BE2C (cell line): ENCODE data around the gene MALSU1.
"Not testable (repeated sequence)": the region's sequence is repeated elsewhere in the genome, so short reads cannot be mapped to it uniquely, and the experiment has no call there.

ENCODE experiments used
- DNase-seq: peaks from one replicate; pipeline ENCODE4 v3.0.0-alpha.2; 2020
- H3K27me3 ChIP-seq: fragments of 250-450 bp; sonication (Bioruptor Pico); 2 replicates; pipeline ENCODE4 v1.5.1; 2020; ENCODE audit warnings: mild to moderate bottlenecking
- H3K36me3 ChIP-seq: fragments of 250-450 bp; sonication (Bioruptor Pico); 2 replicates; pipeline ENCODE4 v1.5.1; 2020; ENCODE audit warnings: mild to moderate bottlenecking
- H3K4me1 ChIP-seq: fragments of 250-450 bp; sonication (Bioruptor Pico); 2 replicates; pipeline ENCODE4 v1.5.1; 2020
- H3K4me3 ChIP-seq: 2 replicates; pipeline ENCODE4 v1.5.1; 2011; ENCODE audit warnings: low read depth, low read length
- H3K9me3 ChIP-seq: fragments of 250-450 bp; sonication (Bioruptor Pico); 2 replicates; pipeline ENCODE4 v1.5.1; 2020
- CTCF ChIP-seq: IDR thresholded peaks from 2 replicates; pipeline ENCODE4 v1.5.1; 2012; ENCODE audit warnings: mild to moderate bottlenecking, low read depth, low read length

MALSU1 gene

GRCh38 chr7:23298141-23298881 is 828 bp upstream of the MALSU1 start:
- Histone ChIP-seq H3K9me3 (no peaks in the 10 kb centered on the region), H3K4me1 (no peaks in the 10 kb centered on the region), H3K36me3 (peaks cover 10% of the 10 kb centered on the region), H3K4me3 (peak overlapping the region; percentile 89), H3K27me3 (no peaks in the 10 kb centered on the region)
- no peak for DNase-seq
- no peak for TF ChIP-seq CTCF

- H3K9me3 ChIP-seq, result no peaks in the 10 kb centered on the region
- no peak for DNase-seq
- peak overlapping the region; percentile 89 for H3K4me3 ChIP-seq
- H3K4me1 ChIP-seq, result no peaks in the 10 kb centered on the region
- no peak for TF ChIP-seq CTCF
- no peaks in the 10 kb centered on the region for H3K27me3 ChIP-seq
- H3K36me3 ChIP-seq, result peaks cover 20% of the 10 kb centered on the region
Observed at GRCh38 chr7:23299770-23300300, 696 bp downstream of the MALSU1 start.

- Histone ChIP-seq H3K27me3 (no peaks in the 10 kb centered on the region), H3K36me3 (peaks cover 63% of the 10 kb centered on the region), H3K9me3 (no peaks in the 10 kb centered on the region), H3K4me1 (no peaks in the 10 kb centered on the region), H3K4me3 (no peak overlapping the region)
- TF ChIP-seq CTCF, result no peak
- DNase-seq, result no peak
Observed at GRCh38 chr7:23306936-23307521, 7.9 kb downstream of the MALSU1 start.

- no peak for TF ChIP-seq CTCF
- Histone ChIP-seq H3K4me1 (no peaks in the 10 kb centered on the region), H3K36me3 (peaks cover 68% of the 10 kb centered on the region), H3K4me3 (no peak overlapping the region), H3K9me3 (no peaks in the 10 kb centered on the region), H3K27me3 (no peaks in the 10 kb centered on the region)
- DNase-seq, result no peak
Observed at GRCh38 chr7:23308754-23309153, 9.6 kb downstream of the MALSU1 start.

- not testable (repeated sequence) for H3K4me3 ChIP-seq, H3K27me3 ChIP-seq, H3K9me3 ChIP-seq, H3K4me1 ChIP-seq, DNase-seq
- H3K36me3 ChIP-seq, result peaks cover 85% of the 10 kb centered on the region
Observed at GRCh38 chr7:23312141-23312540, 13.0 kb downstream of the MALSU1 start.

- Histone ChIP-seq H3K4me1 (no peaks in the 10 kb centered on the region), H3K27me3 (no peaks in the 10 kb centered on the region), H3K4me3 (no peak overlapping the region), H3K36me3 (peaks cover 87% of the 10 kb centered on the region), H3K9me3 (no peaks in the 10 kb centered on the region)
- TF ChIP-seq CTCF, result no peak
- DNase-seq, result no peak
Observed at GRCh38 chr7:23315366-23315765, 16.2 kb downstream of the MALSU1 start.
